Brain microvascular endothelial cell (primary cell): Measurements from ENCODE around the gene SGSM2.

Source experiments
- DNase-seq: peaks from one replicate; pipeline ENCODE4 v3.0.0-alpha.2; 2020
- H3K27ac ChIP-seq: fragments of 250-450 bp; sonication (Bioruptor Pico); 2 replicates; pipeline ENCODE4 v1.5.1; 2020; ENCODE audit warnings: mild to moderate bottlenecking, moderate library complexity
- H3K27me3 ChIP-seq: fragments of 250-450 bp; sonication (Bioruptor Pico); replicated peaks from 2 replicates; pipeline ENCODE4 v1.5.1; 2020; ENCODE audit warnings: mild to moderate bottlenecking
- H3K36me3 ChIP-seq: fragments of 250-450 bp; sonication (Bioruptor Pico); replicated peaks from 2 replicates; pipeline ENCODE4 v1.5.1; 2020; ENCODE audit warnings: mild to moderate bottlenecking
- H3K4me3 ChIP-seq: 2 replicates; pipeline ENCODE4 v1.5.1; 2011; ENCODE audit warnings: low read depth, mild to moderate bottlenecking, control low read depth, low read length, moderate library complexity
- in situ Hi-C: cut with HindIII; loops from 2 replicates; pipeline ENCODE4 v1.10.0; 2017; ENCODE audit warnings: low sequenced_read_pairs, low pct_ligation_motif_present
- TF ChIP-seq, protein P1 (sequence below): IDR thresholded peaks from 2 replicates; pipeline ENCODE4 v1.5.1; 2011; ENCODE audit warnings: low read depth, mild to moderate bottlenecking, moderate library complexity, low read length, control low read depth, inconsistent platforms; ENCODE audit errors: missing control alignments

SGSM2 gene

DNA sequence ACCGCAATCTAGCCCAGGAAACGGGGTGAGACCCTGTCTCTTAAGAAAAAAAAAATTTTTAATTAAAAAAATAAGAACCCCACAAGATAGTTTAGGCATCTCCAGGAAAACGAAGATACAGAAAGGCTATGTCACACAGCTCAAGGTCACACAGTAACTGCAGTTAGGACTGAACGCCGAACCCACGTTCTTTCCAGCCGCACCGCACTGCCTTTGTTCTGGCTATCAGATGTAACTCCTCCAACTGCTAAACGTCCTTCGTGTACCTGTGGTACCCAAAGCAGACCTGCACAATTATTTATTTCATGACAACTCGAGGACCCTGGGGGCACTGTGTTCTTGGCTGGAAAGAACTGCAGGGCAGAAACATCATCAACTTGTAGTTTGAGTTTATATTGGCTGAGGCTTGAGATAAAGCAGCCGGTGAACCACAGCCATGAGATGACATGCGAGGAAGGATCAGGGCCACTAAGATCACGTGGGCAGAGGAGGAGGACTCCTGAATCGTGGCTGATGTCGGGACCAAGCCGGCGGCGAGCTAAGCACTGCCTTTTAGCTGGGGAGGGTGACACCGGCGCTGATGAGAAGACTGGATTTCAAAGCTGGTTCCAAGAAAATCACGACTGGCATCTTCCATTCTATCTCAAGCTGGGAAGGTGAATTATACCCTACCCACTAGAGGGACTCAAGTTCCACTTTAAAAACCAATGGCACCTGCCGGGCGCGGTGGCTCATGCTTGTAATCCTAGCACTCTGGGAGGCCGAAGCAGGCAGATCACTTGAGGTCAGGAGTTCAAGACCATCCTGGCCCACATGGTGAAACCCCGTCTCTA is 84.2 kb downstream of the SGSM2 start:
- DNase-seq: no peak
- Histone ChIP-seq H3K4me3 (no peak overlapping the region), H3K27ac (no peak overlapping the region), H3K27me3 (no peaks in the 10 kb centered on the region), H3K36me3 (peaks cover 8% of the 10 kb centered on the region)
- TF ChIP-seq, protein P1, sequence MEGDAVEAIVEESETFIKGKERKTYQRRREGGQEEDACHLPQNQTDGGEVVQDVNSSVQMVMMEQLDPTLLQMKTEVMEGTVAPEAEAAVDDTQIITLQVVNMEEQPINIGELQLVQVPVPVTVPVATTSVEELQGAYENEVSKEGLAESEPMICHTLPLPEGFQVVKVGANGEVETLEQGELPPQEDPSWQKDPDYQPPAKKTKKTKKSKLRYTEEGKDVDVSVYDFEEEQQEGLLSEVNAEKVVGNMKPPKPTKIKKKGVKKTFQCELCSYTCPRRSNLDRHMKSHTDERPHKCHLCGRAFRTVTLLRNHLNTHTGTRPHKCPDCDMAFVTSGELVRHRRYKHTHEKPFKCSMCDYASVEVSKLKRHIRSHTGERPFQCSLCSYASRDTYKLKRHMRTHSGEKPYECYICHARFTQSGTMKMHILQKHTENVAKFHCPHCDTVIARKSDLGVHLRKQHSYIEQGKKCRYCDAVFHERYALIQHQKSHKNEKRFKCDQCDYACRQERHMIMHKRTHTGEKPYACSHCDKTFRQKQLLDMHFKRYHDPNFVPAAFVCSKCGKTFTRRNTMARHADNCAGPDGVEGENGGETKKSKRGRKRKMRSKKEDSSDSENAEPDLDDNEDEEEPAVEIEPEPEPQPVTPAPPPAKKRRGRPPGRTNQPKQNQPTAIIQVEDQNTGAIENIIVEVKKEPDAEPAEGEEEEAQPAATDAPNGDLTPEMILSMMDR: peak; percentile 30
- in situ Hi-C loops: no loop called here

DNA sequence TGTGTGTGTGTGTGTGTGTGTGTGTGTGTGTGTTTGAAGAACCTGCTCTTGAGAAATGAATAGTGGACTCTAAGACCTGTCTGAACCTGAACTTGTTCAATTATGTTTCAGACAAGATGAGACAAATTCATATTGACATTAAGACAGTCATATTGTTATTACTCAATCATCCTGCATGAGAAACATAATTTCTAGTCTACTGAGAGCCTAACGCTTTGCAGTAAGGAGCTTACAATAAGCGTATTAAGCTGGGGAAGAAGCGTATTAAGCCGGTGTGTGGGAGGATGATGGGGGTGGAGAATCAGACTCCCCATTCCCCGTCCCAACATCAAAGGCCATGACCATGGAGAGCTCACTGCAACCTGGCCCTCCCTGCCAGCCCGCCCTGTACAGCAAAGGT is 86.0 kb downstream of the SGSM2 start:
- DNase-seq: no peak
- TF ChIP-seq, protein P1: no peak

DNA sequence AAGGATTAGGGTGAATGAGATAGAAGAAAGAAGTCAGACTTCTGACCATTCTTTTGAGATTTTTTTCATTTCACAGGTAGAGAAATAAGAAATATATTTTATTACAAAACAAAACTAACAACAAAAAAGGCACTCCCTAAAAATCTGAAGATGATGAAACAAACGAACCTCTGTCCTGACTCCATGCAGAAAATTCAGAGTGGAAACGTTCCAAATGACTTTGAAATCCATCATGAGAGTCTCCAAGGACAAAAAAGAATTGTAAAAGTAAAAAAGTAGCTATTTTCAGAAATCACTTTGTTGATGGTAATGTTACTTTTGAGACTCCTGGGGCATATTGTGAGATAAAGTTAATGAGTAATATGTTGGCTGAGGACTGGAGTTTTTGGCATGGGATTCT is 89.9 kb downstream of the SGSM2 start:
- Histone ChIP-seq H3K27me3 (no peaks in the 10 kb centered on the region), H3K27ac (no peak overlapping the region), H3K36me3 (no peaks in the 10 kb centered on the region), H3K4me3 (no peak overlapping the region)
- no peak for DNase-seq
- TF ChIP-seq, protein P1: no peak
- in situ Hi-C loops: no loop called here

More for the DNA sequence above, 86.0 kb downstream of the SGSM2 start:
- in situ Hi-C loops: no loop called here
- Histone ChIP-seq H3K4me3 (no peak overlapping the region), H3K27ac (no peak overlapping the region), H3K36me3 (peaks cover 8% of the 10 kb centered on the region), H3K27me3 (no peaks in the 10 kb centered on the region)

DNA sequence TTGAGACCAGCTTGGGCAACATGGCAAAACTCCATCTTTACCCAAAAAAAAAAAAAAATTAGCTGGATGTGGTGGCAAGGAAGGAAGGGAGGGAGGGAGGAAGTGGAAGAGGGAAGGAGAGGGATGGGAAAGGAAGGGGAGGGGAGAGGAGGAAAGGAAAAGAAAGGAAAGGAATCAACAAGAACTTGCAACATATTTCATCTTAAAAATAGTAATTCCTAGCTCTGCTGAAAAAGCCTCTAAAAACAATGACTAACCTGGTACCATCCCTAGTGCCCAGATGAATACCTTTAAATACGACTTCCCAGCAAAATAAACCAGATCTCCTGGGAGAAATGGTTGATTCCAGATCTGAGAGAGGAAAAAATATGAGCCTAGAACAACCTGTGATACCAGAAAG is 90.6 kb downstream of the SGSM2 start:
- no peak overlapping the region for H3K27ac ChIP-seq
- peaks cover under 1% of the 10 kb centered on the region for H3K36me3 ChIP-seq
- in situ Hi-C loops: no loop called here
- TF ChIP-seq, protein P1: no peak
- no peak for DNase-seq
- H3K27me3 ChIP-seq: no peaks in the 10 kb centered on the region
- no peak overlapping the region for H3K4me3 ChIP-seq
